ENCODE measurements around the gene PADI1.

GRCh38 chr1:17187051-17187450, 17.9 kb upstream of the PADI1 start:
- no peak for TF ChIP-seq OSR1 (CRISPR knock-in tag; IDR thresholded peaks at IDR 0.05)
- no peak for TF ChIP-seq PATZ1 (CRISPR knock-in tag; IDR thresholded peaks at IDR 0.05; ENCODE audit: borderline replicate concordance)
- no peak for TF ChIP-seq CREB5 (CRISPR knock-in tag; IDR thresholded peaks at IDR 0.05; ENCODE audit: low read depth)
- TF ChIP-seq ARNTL (CRISPR knock-in tag; IDR thresholded peaks at IDR 0.05; ENCODE audit: borderline replicate concordance, low read depth) = no peak
- TF ChIP-seq TCF4 (CRISPR knock-in tag; IDR thresholded peaks at IDR 0.05; ENCODE audit: borderline replicate concordance) = no peak
- no peak for TF ChIP-seq ESRRG (CRISPR knock-in tag; IDR thresholded peaks at IDR 0.05)
- TF ChIP-seq TOX (CRISPR knock-in tag; IDR thresholded peaks at IDR 0.05; ENCODE audit: borderline replicate concordance) = no peak
- TF ChIP-seq ZNF70 (CRISPR knock-in tag; IDR thresholded peaks at IDR 0.05) = no peak
- TF ChIP-seq CSRNP3 (CRISPR knock-in tag; IDR thresholded peaks at IDR 0.05) = no peak
- no peak for TF ChIP-seq ZFP30 (CRISPR knock-in tag; IDR thresholded peaks at IDR 0.05)
- no peak for TF ChIP-seq POU6F1 (CRISPR knock-in tag; IDR thresholded peaks at IDR 0.05; ENCODE audit: borderline replicate concordance, low read depth)

Measured in SK-N-SH treated with all-trans-retinoic acid at 6 μM for 48 hours (cell line).